Uterus (tissue), 4 donors: ENCODE measurements around the gene FOXD4L1. TPM values are rescaled to one million over a fixed set of nuclear protein-coding genes. Genes with fewer than 3 reads are reported as not detected.
"Not testable (repeated sequence)": the region's sequence is repeated elsewhere in the genome, so short reads cannot be mapped to it uniquely, and the experiment has no call there.

Source experiments
- DNase-seq, 2 donors: peaks; one replicate each; pipeline ENCODE4 v3.0.0-alpha.2; 2019 to 2020
- H3K27ac ChIP-seq, 2 donors: fragments of 200-600 bp; sonication (generic); 1 replicate in 1 of 2; 2 replicates in 1 of 2; pipeline ENCODE4 v1.5.1; 2016 to 2018
- H3K27me3 ChIP-seq, 2 donors: fragments of 200-600 bp; sonication (generic); one replicate each; pipeline ENCODE4 v1.5.1; 2018 to 2019; ENCODE audit warnings: control low read depth in 1 of 2
- H3K36me3 ChIP-seq, 2 donors: fragments of 200-600 bp; sonication (generic); one replicate each; pipeline ENCODE4 v1.5.1; 2019; ENCODE audit warnings: control low read depth in 1 of 2
- H3K4me1 ChIP-seq, 2 donors: fragments of 200-600 bp; sonication (generic); one replicate each; pipeline ENCODE4 v1.5.1; 2018 to 2019; ENCODE audit warnings: control low read depth in 1 of 2
- H3K4me3 ChIP-seq, 2 donors: fragments of 200-600 bp; sonication (generic); 1 replicate in 1 of 2; 2 replicates in 1 of 2; pipeline ENCODE4 v1.5.1; 2018 to 2019; ENCODE audit warnings: mild to moderate bottlenecking in 1 of 2
- H3K9me3 ChIP-seq, 2 donors: fragments of 200-600 bp; sonication (generic); one replicate each; pipeline ENCODE4 v1.5.1; 2019; ENCODE audit warnings: control low read depth in 1 of 2
- intact Hi-C: fragments of 100-400 bp; cut with DNase I; formaldehyde crosslinking; loops from one replicate; pipeline ENCODE4 v1.15.1; 2023; ENCODE audit warnings: low total_unique reads
- total RNA-seq, 4 donors: library from RNA; depleted of rRNA in 3 of 4; stranded (reverse); fragments of >200 nt in 3 of 4; gene quantifications; one replicate each; pipeline versions ENCODE4 v1.1.0 to v1.2.4, GENCODE V29; 2014 to 2023
- donor health status: DM: yes; HTN: yes; CAD: no.

The FOXD4L1 gene
- total RNA-seq = not detected

- H3K4me3 ChIP-seq, DNase-seq, H3K9me3 ChIP-seq, H3K4me1 ChIP-seq, H3K27ac ChIP-seq, H3K36me3 ChIP-seq, intact Hi-C loops: not testable (repeated sequence)
- H3K27me3 ChIP-seq = peaks cover 0 to 11% of the 10 kb centered on the region in 2 donors
Observed at GRCh38 chr2:113498365-113498764, at the start of gene FOXD4L1. Gene FOXD4L1, plus strand, starts transcription at chr2:113498665. Its CDS starts 592 bp downstream, at chr2:113499257.

- H3K27me3 ChIP-seq, DNase-seq, H3K4me3 ChIP-seq, H3K9me3 ChIP-seq, H3K27ac ChIP-seq, H3K4me1 ChIP-seq, intact Hi-C loops, H3K36me3 ChIP-seq: not testable (repeated sequence)
Observed at GRCh38 chr2:113465770-113466169, 32.7 kb upstream of the FOXD4L1 start.

- DNase-seq, intact Hi-C loops, H3K4me1 ChIP-seq: not testable (repeated sequence)
Observed at GRCh38 chr2:113476688-113477368, 21.6 kb upstream of the FOXD4L1 start.

GRCh38 chr2:113496527-113496926 lies 1.9 kb upstream of the FOXD4L1 start:
- H3K27me3 ChIP-seq, DNase-seq, H3K4me1 ChIP-seq, H3K36me3 ChIP-seq, H3K4me3 ChIP-seq, H3K9me3 ChIP-seq, H3K27ac ChIP-seq, intact Hi-C loops: not testable (repeated sequence)

More at GRCh38 chr2:113476688-113477368, 21.6 kb upstream of the FOXD4L1 start:
- not testable (repeated sequence) for H3K4me3 ChIP-seq, H3K27me3 ChIP-seq, H3K27ac ChIP-seq, H3K9me3 ChIP-seq, H3K36me3 ChIP-seq

- peaks cover 0 to 20% of the 10 kb centered on the region in 2 donors for H3K27me3 ChIP-seq
Observed at GRCh38 chr2:113499019-113499885, 787 bp downstream of the FOXD4L1 start.

GRCh38 chr2:113499886-113500722 lies 1.6 kb downstream of the FOXD4L1 start:
- H3K36me3 ChIP-seq, DNase-seq, H3K27ac ChIP-seq, H3K9me3 ChIP-seq, intact Hi-C loops, H3K4me1 ChIP-seq, H3K4me3 ChIP-seq: not testable (repeated sequence)
- peaks cover 0 to 20% of the 10 kb centered on the region in 2 donors for H3K27me3 ChIP-seq

More at GRCh38 chr2:113499019-113499885, 787 bp downstream of the FOXD4L1 start:
- intact Hi-C loops, H3K4me3 ChIP-seq, H3K27ac ChIP-seq, H3K4me1 ChIP-seq, DNase-seq, H3K36me3 ChIP-seq, H3K9me3 ChIP-seq: not testable (repeated sequence)

- H3K9me3 ChIP-seq, H3K27ac ChIP-seq, H3K4me3 ChIP-seq, H3K36me3 ChIP-seq, intact Hi-C loops, DNase-seq, H3K4me1 ChIP-seq: not testable (repeated sequence)
- H3K27me3 ChIP-seq = peaks cover 0 to 20% of the 10 kb centered on the region in 2 donors
Observed at GRCh38 chr2:113500723-113501038, 2.2 kb downstream of the FOXD4L1 start.

GRCh38 chr2:113502216-113503093 lies 4.0 kb downstream of the FOXD4L1 start:
- H3K4me1 ChIP-seq, H3K27ac ChIP-seq, DNase-seq, H3K9me3 ChIP-seq, intact Hi-C loops, H3K36me3 ChIP-seq: not testable (repeated sequence)
- Histone ChIP-seq H3K27me3 (peaks cover 0 to 20% of the 10 kb centered on the region in 2 donors), H3K4me3 (peak overlapping the region in 1 of 2 donors; percentile 34)

GRCh38 chr2:113503094-113504042 lies 4.9 kb downstream of the FOXD4L1 start:
- H3K4me1 ChIP-seq, H3K36me3 ChIP-seq, H3K27ac ChIP-seq, intact Hi-C loops, DNase-seq, H3K9me3 ChIP-seq: not testable (repeated sequence)
- H3K27me3 ChIP-seq = peaks cover 5 to 20% of the 10 kb centered on the region in 2 donors
- peak overlapping the region in 1 of 2 donors; percentile 34 for H3K4me3 ChIP-seq

- peaks cover 5 to 20% of the 10 kb centered on the region in 2 donors for H3K27me3 ChIP-seq
- intact Hi-C loops, H3K27ac ChIP-seq, H3K9me3 ChIP-seq, DNase-seq, H3K4me1 ChIP-seq, H3K4me3 ChIP-seq, H3K36me3 ChIP-seq: not testable (repeated sequence)
Observed at GRCh38 chr2:113504081-113504480, 5.6 kb downstream of the FOXD4L1 start.
